HFF-Myc (cell line): Measurements from ENCODE around the gene GPLD1.
"Not testable (repeated sequence)": the region's sequence is repeated elsewhere in the genome, so short reads cannot be mapped to it uniquely, and the experiment has no call there.

Experiments
- DNase-seq: peaks from one replicate; pipeline ENCODE4 v3.0.0-alpha.2; 2011; ENCODE audit warnings: low read depth; ENCODE audit errors: extremely low read depth
- H3K4me3 ChIP-seq: replicated peaks from 2 replicates; pipeline ENCODE4 v1.5.1; 2011; ENCODE audit warnings: low read depth, mild to moderate bottlenecking, control low read depth, low read length
- CTCF ChIP-seq: IDR thresholded peaks from 2 replicates; pipeline ENCODE4 v1.5.1; 2012; ENCODE audit warnings: mild to moderate bottlenecking, low read depth, low read length, control low read depth; ENCODE audit errors: missing control alignments

GPLD1 gene

GRCh38 chr6:24408719-24409410, 80.5 kb downstream of the GPLD1 start:
- TF ChIP-seq CTCF, result no peak
- no peak for DNase-seq
- H3K4me3 ChIP-seq, result no peak overlapping the region

- DNase-seq, result no peak
- H3K4me3 ChIP-seq, result no peak overlapping the region
- TF ChIP-seq CTCF, result no peak
These were observed 84.1 kb downstream of the GPLD1 start for GRCh38 chr6:24405262-24405661.

GRCh38 chr6:24403501-24403824, 85.9 kb downstream of the GPLD1 start:
- no peak for DNase-seq
- peak overlapping the region; percentile 94 for H3K4me3 ChIP-seq
- no peak for TF ChIP-seq CTCF

GRCh38 chr6:24402697-24403500, 86.5 kb downstream of the GPLD1 start, which contains the start of gene MRS2:
Gene MRS2 (plus strand): TSS chr6:24402936. CDS start chr6:24403047, 111 bp downstream.
- DNase-seq, result no peak
- peak within 1 kb of the TSS; percentile 94 for H3K4me3 ChIP-seq
- no peak for TF ChIP-seq CTCF

- DNase-seq, result no peak
- H3K4me3 ChIP-seq, result no peak overlapping the region
- TF ChIP-seq CTCF, result no peak
These were observed 87.9 kb downstream of the GPLD1 start for GRCh38 chr6:24401458-24401857.

GRCh38 chr6:24400045-24401039, 89.0 kb downstream of the GPLD1 start:
- DNase-seq, result not testable (repeated sequence)

More at GRCh38 chr6:24400045-24401039, 89.0 kb downstream of the GPLD1 start:
- H3K4me3 ChIP-seq, result not testable (repeated sequence)
